HG03520 (cell line): ENCODE measurements around the gene SVIL.
"Not testable (repeated sequence)": the region's sequence is repeated elsewhere in the genome, so short reads cannot be mapped to it uniquely, and the experiment has no call there.

Source experiments
- ATAC-seq: cut with Tn5 transposase; IDR thresholded peaks from one replicate; pipeline ENCODE4 v1.9.1; 2021; ENCODE audit warnings: mild to moderate bottlenecking, moderate library complexity; ENCODE audit not compliant: unreplicated experiment

Gene SVIL

DNA sequence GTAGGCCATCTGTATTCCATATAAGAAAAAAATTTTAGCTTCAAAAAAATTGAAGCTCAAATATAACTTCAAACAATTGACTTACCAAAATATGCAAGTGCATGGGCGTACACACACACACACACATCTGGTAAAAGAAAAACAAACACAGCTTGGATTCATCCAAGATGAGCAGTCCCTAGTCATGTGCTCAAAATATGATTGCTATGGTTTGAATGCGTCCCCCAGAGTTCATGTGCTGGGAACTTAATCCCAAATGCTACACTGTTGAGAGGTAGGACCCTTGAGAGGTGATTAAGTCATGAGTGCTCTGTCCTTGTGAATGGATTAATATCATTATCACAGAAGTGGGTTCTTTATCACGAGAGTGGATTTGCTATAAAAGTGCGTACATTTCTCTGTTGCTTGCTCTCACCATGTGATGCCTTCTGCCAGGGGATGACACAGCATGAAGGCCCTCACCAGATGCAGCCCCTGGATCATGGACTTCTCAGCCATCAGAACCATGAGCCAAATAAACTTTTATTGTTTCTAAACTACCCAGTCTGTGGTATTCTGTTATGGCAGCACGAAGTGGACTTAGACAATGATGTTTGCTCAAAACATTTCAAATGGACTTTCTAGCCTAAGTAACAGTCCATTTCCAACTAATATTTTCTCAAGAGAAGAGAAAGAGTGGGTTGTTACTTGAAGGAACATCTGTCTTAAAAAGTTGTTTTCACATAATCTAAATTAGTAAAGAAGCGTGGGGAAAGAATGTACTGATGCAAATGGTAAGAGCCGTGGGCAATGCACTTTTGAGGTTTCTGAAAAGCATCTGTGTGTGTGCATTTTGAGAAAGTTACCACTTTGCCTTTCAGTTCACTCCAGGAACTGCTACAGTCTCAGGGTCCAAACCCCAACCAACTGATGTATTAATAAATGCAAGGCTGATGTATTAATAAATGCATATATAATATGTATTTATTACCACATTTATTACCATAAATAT, 15.1 kb upstream of the SVIL start:
- no peak for ATAC-seq

DNA sequence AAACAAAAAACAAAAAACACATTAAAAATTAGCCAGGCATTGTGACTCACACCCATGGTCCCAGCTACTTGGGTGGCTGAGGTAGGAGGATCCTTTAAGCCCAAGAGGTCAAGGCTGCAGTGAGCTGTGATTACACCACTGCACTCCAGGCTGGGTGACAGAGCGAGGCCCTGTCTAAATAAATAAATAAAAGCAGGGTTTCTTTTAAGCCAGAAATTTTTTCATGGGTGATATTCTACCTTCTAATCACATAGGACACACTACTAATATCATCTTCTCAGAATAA, 14.2 kb upstream of the SVIL start:
- ATAC-seq: no peak

GRCh38 chr10:29648114-29648982, 13.6 kb upstream of the SVIL start:
- ATAC-seq: no peak

DNA sequence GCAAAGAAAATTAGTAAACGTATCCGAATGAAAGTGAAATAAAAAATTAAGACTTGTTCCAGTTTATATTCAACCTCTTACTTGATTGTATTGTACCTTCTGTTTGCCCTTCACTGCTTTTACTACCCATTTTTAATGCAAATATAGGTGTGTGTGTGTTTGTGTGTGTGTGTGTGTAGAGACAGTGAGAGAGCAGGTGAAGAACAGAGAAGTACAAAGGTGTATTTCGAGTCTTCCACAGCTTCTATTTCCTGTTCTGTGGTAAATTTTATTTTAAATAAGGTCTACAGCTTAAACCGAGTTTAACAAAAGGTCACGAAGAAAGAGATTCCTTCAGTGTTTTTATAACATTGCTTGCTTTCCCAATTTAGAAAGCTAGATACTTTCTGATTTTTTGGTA, 12.7 kb upstream of the SVIL start:
- ATAC-seq: no peak

DNA sequence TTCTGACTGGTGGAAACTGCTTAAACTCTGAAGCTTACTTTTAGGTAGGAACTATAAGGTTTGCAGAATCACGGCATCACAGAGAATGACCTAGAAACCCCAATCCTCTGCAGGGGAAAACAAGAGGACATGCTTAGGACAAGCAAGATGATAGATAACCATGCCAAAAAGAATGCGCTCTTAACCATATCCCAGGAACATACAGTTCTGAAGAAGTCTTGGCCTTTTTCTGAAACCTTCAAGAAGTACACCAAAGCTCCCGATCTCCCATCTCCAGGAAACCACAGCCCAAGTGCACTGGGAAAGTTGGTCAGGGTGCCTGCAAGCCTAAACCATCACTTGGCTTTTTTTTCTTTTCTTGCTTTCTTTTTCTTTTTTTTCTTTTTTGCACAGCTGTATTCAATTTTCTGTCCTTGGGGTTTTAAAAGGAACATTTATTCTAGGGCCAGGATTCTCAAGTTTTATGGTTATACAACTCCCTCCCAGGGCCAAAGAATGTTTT, 12.2 kb upstream of the SVIL start:
- ATAC-seq: no peak

DNA sequence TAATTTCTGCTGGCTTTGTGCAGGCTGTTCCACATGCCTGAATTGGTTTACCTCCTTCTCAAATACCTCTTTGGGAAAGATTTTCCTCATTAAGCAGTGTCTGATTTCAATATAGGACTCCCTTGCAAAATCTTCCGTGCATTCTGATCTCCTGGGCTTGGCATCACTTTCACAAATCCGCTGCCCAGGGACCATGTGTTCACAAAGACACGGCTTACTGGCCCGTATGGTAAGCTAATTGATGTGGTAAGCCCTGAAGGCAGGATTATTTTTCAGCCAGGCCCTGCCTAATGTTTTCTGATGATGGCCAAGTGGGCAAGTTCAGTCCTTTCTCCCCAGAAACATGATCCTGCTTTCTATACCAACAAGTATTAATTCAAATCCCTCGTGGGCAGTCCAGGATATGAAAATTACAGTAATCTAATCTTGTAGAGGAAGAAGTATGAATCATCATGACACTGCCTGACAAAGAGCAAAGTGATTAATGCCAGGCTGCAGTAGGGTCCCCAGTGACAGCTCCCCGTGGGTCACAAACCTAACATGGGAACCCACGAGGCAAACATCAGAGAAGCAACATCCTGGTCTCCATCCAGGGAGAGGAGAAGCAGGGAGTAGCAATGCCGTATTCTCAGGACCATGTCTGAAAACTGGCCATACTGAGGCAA, 11.6 kb upstream of the SVIL start:
- ATAC-seq: no peak

DNA sequence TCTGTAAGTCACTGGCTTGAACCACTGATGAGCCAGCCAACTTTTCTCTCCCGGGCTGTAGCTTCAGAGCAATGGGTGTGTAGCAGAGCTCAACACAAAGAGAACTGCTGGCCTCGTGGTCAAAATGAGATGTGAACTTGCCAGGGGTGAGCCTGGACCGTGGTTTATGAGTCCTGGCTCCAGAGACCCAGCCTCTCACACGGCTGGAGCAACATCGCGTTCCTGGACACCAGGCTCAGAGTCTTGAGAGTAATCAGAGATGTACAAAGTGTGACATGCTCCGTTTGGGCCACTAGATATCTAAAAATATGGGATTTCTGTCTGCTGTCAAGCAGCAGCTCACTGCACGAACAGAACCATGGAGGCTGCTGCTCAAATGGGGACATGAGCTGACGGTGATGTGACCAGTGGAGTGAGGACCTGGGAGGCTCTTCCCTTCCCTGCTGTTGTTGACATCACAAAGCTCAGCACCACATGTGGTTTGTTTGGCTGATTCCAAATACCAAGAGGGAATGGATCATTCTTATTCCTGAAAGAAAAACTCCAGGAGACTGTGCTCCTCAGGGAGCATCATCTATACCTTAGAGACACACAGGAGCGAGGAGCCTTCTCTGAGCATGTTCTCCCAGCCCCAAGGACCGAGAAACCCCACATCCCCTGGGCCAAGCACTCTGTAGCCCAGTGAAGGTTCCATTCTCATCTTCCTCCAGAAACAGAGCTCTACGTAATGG, 9.2 kb upstream of the SVIL start:
- no peak for ATAC-seq

- ATAC-seq: no peak
These were observed 8.2 kb upstream of the SVIL start for GRCh38 chr10:29642990-29643389.

DNA sequence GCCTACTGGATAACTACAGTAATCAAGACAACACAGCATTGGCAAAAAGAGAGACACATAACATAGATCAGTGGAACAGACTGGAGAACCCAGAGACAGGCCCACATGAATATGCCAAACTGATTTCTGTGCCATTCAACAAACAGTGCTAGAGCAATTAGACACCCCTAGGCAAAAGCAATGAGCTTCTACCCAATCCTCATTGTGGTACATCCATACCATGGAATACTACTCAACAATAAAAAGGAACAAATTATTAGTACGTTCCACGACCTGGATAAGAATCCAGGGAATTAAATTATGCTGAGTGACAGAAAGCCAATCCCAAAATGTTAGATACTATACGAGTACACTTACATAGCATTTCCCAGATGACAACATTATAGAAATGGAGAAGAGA, 2.8 kb upstream of the SVIL start:
- ATAC-seq: no peak

GRCh38 chr10:29636178-29636577, 1.4 kb upstream of the SVIL start:
- ATAC-seq: no peak

- no peak for ATAC-seq
These were observed 957 bp upstream of the SVIL start for GRCh38 chr10:29635711-29636144.

DNA sequence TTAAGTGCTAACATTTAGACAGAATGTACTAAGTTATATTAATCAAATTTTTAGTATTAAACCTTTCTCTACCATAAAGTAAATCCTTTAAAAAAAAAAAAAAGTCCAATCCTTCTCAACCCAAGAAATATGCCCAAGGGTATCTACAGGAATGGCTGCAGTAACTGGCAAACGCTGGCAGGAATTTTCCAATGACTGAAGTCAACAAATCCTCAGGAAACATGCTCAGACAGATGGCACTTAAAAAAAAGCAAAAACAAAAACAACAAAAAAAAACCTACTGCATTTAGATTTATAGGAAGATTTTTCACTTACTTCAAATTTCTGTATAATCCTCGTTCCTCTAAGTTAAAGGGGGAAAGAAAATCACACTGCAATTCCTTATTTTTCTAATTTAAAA, 666 bp downstream of the SVIL start:
- ATAC-seq: no peak

GRCh38 chr10:29631049-29631339, 3.8 kb downstream of the SVIL start:
- no peak for ATAC-seq

- no peak for ATAC-seq
These were observed 4.3 kb downstream of the SVIL start for GRCh38 chr10:29630205-29631048.

- ATAC-seq: no peak
These were observed 5.8 kb downstream of the SVIL start for GRCh38 chr10:29628912-29629526.

GRCh38 chr10:29628311-29628710, 6.5 kb downstream of the SVIL start:
- no peak for ATAC-seq

DNA sequence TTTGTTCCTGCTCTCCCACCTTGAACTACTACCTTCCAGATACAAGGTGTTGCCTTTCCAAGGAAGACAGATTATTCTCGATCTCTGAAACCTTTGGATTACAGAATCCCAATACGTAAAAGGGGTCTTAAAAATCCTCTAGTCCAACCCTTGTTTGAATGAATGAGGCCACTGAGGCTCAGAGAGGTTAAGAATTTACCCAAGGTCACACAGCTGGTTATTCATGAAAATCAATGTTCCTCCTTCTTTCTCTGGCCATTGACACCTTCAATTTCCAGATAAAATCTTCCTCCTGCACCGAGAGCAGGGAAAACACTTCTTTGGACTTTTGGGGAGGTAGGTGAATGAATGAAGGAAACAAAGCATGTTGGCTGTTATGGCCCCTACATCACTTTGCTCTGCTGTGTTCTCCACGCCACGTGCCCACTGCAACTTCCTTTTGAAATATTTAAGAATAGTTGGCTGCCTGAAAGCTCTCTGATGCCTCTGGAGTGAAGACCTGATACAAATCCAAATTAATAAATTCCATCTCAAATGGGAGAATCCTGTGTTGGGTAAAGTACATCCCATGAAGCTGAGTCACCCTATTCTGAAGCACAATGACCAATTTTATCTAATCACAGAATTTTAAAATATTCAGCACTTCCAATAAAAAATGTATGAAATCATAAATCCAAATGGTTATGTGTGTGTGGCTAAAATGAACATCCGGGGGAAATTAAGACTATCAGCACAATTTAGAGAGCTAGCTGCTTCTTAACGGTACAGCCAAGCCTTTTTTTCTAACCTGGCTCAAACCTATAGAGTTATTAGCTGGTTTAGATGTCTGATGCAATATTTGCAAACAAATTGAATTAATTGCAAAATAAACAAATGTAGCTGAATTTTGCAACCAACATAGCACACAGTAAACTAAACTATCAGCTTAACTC, 7.3 kb downstream of the SVIL start:
- no peak for ATAC-seq

GRCh38 chr10:29624357-29624756, 10.4 kb downstream of the SVIL start:
- not testable (repeated sequence) for ATAC-seq
